ENCODE results near the gene KRTAP1-3. TPM values are rescaled to one million over a fixed set of nuclear protein-coding genes. Genes with fewer than 3 reads are reported as not detected.
A peak's percentile ranks its signal among the peaks of the same experiment; 100 is the strongest.

KRTAP1-3 gene
- total RNA-seq, 2 donors from 2014 or later, result not detected

- no peaks in the 10 kb centered on the region for H3K9me3 Mint-ChIP-seq
- ATAC-seq, result no peak
- no peak overlapping the region for H3K27ac Mint-ChIP-seq
- DNase-seq (ENCODE audit: low spot score in 2 of 2), result no peak
- peaks cover 0 to 4% of the 10 kb centered on the region in 2 donors for H3K36me3 Mint-ChIP-seq
These were observed 37.3 kb downstream of the KRTAP1-3 start for GRCh38 chr17:40997361-40997760.

- no peak overlapping the region for H3K27ac Mint-ChIP-seq
- H3K9me3 Mint-ChIP-seq, result no peaks in the 10 kb centered on the region
- H3K36me3 Mint-ChIP-seq, result peaks cover 0 to 5% of the 10 kb centered on the region in 2 donors
- DNase-seq (ENCODE audit: low spot score in 2 of 2), result no peak
- peak in 1 of 2 donors; percentile 34 for ATAC-seq
These were observed 37.8 kb downstream of the KRTAP1-3 start for GRCh38 chr17:40996829-40997228.

GRCh38 chr17:40995116-40995515, 39.6 kb downstream of the KRTAP1-3 start:
- ATAC-seq, result no peak
- Mint-ChIP-seq H3K27ac (no peak overlapping the region), H3K36me3 (peaks cover 0 to 5% of the 10 kb centered on the region in 2 donors), H3K9me3 (no peaks in the 10 kb centered on the region)
- DNase-seq (ENCODE audit: low spot score in 2 of 2), result no peak

DNA sequence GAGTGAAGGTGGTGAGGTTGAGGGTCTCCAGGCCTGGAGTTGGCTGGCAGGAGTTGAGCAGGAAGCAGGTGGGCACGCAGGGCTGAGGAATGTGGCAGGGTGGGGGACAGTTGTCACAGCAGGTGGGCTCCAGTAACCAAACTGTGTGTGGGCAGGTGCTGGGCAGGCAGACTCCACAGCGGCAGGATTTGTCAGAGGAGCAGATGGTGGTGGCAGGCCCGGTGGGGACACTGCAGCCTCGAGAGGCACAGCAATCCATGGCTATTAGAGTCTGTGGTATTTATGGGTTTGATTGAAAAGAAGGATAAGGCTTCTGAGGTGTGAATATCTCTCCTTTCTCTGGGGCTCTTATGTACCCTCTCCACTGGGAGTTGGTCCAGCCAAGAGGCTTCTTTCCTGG, 40.8 kb downstream of the KRTAP1-3 start, which contains the start of gene KRTAP3-3:
Gene KRTAP3-3, minus strand, starts transcription at position 326 of the 400 bp plus-strand sequence. Its CDS starts 67 bp downstream, at position 259.
- Mint-ChIP-seq H3K9me3 (no peaks in the 10 kb centered on the region), H3K36me3 (peaks cover 0 to 5% of the 10 kb centered on the region in 2 donors), H3K27ac (no peak within 1 kb of the TSS)
- no peak for DNase-seq (ENCODE audit: low spot score in 2 of 2)
- ATAC-seq, result no peak

DNA sequence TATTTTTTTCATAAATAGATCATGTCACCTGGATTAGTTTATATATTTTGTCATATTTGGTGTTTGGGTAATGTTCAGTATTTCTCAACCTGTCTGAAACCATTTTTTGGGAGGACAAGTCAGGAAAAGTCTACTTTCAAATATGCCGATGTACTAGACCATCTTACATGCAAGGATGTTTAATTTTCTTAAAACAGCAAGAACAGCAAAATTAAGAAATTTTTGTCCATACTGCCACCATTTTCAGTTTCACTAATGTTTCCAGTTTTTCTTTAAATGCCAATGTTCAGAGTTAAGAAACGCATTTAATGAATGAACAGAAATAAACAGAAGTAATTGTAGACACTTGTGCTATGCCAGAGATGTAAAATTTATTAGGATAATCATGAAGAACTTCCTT, 41.6 kb downstream of the KRTAP1-3 start:
- DNase-seq (ENCODE audit: low spot score in 2 of 2) (no peak), ATAC-seq (no peak)
- Mint-ChIP-seq H3K36me3 (peaks cover 0 to 5% of the 10 kb centered on the region in 2 donors), H3K9me3 (no peaks in the 10 kb centered on the region), H3K27ac (no peak overlapping the region)

DNA sequence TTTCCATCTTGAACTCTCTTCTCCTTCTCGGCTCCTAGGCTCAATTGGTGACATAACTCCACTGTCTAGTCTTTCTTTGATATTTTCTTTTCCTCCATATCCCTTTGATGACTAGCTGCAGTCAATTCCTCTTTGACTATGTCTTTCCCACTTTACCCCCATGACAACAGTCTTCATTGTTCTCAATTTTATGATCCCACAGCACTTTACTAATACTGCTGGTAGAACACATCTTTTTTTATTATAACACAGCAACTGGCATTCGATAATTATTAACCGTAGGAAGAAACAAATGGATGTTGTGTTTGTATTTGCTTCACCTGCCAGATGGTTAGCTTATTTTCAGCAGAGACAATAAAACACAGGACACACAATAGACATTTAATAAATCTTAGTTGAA, 42.0 kb downstream of the KRTAP1-3 start:
- ATAC-seq (no peak), DNase-seq (ENCODE audit: low spot score in 2 of 2) (no peak)
- Mint-ChIP-seq H3K9me3 (no peaks in the 10 kb centered on the region), H3K36me3 (peaks cover 0 to 5% of the 10 kb centered on the region in 2 donors), H3K27ac (no peak overlapping the region)

DNA sequence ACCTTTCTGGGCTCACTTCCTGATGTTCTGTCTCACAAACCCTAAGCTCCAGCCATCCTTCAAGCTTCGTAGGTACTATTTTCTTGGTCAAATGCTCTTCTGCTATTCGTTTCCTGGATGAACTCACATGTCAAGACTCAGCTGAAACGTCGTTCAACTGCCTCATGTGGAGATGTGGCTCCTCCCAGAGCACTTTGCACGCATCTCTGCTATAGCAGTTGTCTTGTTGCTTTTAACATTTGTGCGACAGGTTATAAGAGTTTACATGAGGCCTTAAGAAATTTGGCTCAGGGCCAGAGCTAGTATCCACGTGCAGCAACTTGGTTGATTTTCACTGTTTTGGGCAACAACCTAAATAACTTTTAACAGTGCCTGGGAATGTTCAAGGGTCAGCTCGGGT, 47.8 kb downstream of the KRTAP1-3 start:
- no peaks in the 10 kb centered on the region for H3K36me3 Mint-ChIP-seq
- no peaks in the 10 kb centered on the region for H3K9me3 Mint-ChIP-seq
- no peak for ATAC-seq
- H3K27ac Mint-ChIP-seq, result no peak overlapping the region
- DNase-seq (ENCODE audit: low spot score in 2 of 2), result no peak

- ATAC-seq (no peak), DNase-seq (ENCODE audit: low spot score in 2 of 2) (no peak)
- no peaks in the 10 kb centered on the region for H3K9me3 Mint-ChIP-seq
- no peaks in the 10 kb centered on the region for H3K36me3 Mint-ChIP-seq
- no peak within 1 kb of the TSS for H3K27ac Mint-ChIP-seq
These were observed 50.4 kb downstream of the KRTAP1-3 start, which contains the start of gene KRT40 for GRCh38 chr17:40984226-40984625. KRT40 (minus strand) TSS chr17:40984326; CDS start chr17:40984273, 53 bp downstream.

Other genes starting within 250 kb of the KRTAP1-3 start
- gene KRT28, start 234.9 kb downstream of the KRTAP1-3 start, total RNA-seq, result not detected
- gene KRT10, start 212.3 kb downstream of the KRTAP1-3 start, total RNA-seq, result 10 to 100 TPM; 28.2 to 33.2 TPM
- not detected for gene KRT12, start 167.7 kb downstream of the KRTAP1-3 start, total RNA-seq
- not detected for gene KRT20, start 149.6 kb downstream of the KRTAP1-3 start, total RNA-seq
- gene KRT23, start 97.2 kb downstream of the KRTAP1-3 start, total RNA-seq, result not detected
- not detected for gene KRT39, start 67.9 kb downstream of the KRTAP1-3 start, total RNA-seq
- gene KRT40, start 50.5 kb downstream of the KRTAP1-3 start, total RNA-seq, result not detected
- not detected for gene KRTAP3-3, start 40.7 kb downstream of the KRTAP1-3 start, total RNA-seq
- gene KRTAP3-2, start 35.0 kb downstream of the KRTAP1-3 start, total RNA-seq, result not detected
- gene KRTAP3-1, start 25.7 kb downstream of the KRTAP1-3 start, total RNA-seq, result not detected
- not detected for gene KRTAP1-5, start 7.7 kb downstream of the KRTAP1-3 start, total RNA-seq
- gene KRTAP1-4, start 4.7 kb downstream of the KRTAP1-3 start, total RNA-seq, result not detected
- not detected for gene KRTAP1-1, start 6.6 kb upstream of the KRTAP1-3 start, total RNA-seq
- gene KRTAP2-1, start 12.4 kb upstream of the KRTAP1-3 start, total RNA-seq, result not detected
- not detected for gene KRTAP2-2, start 20.4 kb upstream of the KRTAP1-3 start, total RNA-seq
- not detected for gene KRTAP2-3, start 25.2 kb upstream of the KRTAP1-3 start, total RNA-seq
- gene KRTAP2-4, start 31.0 kb upstream of the KRTAP1-3 start, total RNA-seq, result not detected
- gene KRTAP4-7, start 49.3 kb upstream of the KRTAP1-3 start, total RNA-seq, result not detected
- not detected for gene KRTAP4-8, start 63.3 kb upstream of the KRTAP1-3 start, total RNA-seq
- gene KRTAP4-16, start 67.3 kb upstream of the KRTAP1-3 start, total RNA-seq, result not detected
- not detected for gene KRTAP4-9, start 70.5 kb upstream of the KRTAP1-3 start, total RNA-seq
- not detected for gene KRTAP4-11, start 83.5 kb upstream of the KRTAP1-3 start, total RNA-seq
- gene KRTAP4-12, start 89.3 kb upstream of the KRTAP1-3 start, total RNA-seq, result not detected
- gene KRTAP4-6, start 105.7 kb upstream of the KRTAP1-3 start, total RNA-seq, result not detected
- not detected for gene KRTAP4-5, start 115.0 kb upstream of the KRTAP1-3 start, total RNA-seq
- not detected for gene KRTAP4-4, start 125.9 kb upstream of the KRTAP1-3 start, total RNA-seq
- not detected for gene KRTAP4-3, start 133.3 kb upstream of the KRTAP1-3 start, total RNA-seq
- gene KRTAP4-2, start 143.3 kb upstream of the KRTAP1-3 start, total RNA-seq, result not detected
- not detected for gene KRTAP4-1, start 150.0 kb upstream of the KRTAP1-3 start, total RNA-seq
- gene KRTAP9-1, start 155.0 kb upstream of the KRTAP1-3 start, total RNA-seq, result not detected
- not detected for gene KRTAP9-2, start 191.8 kb upstream of the KRTAP1-3 start, total RNA-seq
- not detected for gene KRTAP9-3, start 197.6 kb upstream of the KRTAP1-3 start, total RNA-seq
- not detected for gene KRTAP9-8, start 203.1 kb upstream of the KRTAP1-3 start, total RNA-seq
- not detected for gene KRTAP9-4, start 214.8 kb upstream of the KRTAP1-3 start, total RNA-seq
- gene KRTAP9-9, start 220.5 kb upstream of the KRTAP1-3 start, total RNA-seq, result not detected
- not detected for gene KRTAP9-6, start 230.5 kb upstream of the KRTAP1-3 start, total RNA-seq
- not detected for gene KRTAP9-7, start 240.8 kb upstream of the KRTAP1-3 start, total RNA-seq